ENCODE measurements around the gene HPSE2. TPM values are rescaled to one million over a fixed set of nuclear protein-coding genes. Genes with fewer than 3 reads are reported as not detected.

Gene HPSE2
- total RNA-seq, 2 experiments from 2014 or later, result not detected

DNA sequence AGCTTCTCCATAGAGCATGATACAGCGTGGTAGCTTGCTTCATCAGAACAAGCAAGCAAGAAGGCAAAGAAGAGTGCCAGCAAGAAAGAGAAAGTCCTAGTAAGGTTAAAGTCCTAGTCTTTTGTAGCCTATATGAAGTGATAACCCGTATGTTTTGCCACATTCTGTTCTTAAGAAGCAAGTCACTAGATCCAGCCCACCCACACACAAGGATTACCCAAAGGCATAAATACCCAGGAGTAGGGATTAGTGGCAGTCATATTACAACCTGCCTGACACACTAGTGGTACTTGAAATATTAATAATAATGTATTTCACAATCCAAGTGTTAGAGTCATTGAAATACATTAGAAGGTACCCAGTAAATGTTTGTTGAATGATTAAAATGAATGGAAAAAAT is 285.5 kb downstream of the HPSE2 start:
- no peaks in the 10 kb centered on the region for H3K4me1 ChIP-seq (ENCODE audit: insufficient read depth, low read length)
- no peak for ATAC-seq (ENCODE audit: poor library complexity)
- intact Hi-C loops (cut with DNase I, micrococcal nuclease), result loop anchor here in 1 of 2 experiments (10.0 kb wide), 1 partner anchor 45 kb away; no protein-coding TSS in a partner anchor
- Mint-ChIP-seq H3K9me3 (no peaks in the 10 kb centered on the region), H3K27ac (no peak overlapping the region), H3K4me3 (no peak overlapping the region), H3K27me3 (no peaks in the 10 kb centered on the region), H3K36me3 (ENCODE audit: low read depth) (no peaks in the 10 kb centered on the region), H3K4me1 (ENCODE audit: low read depth) (no peaks in the 10 kb centered on the region)
- H3K9me3 ChIP-seq (ENCODE audit: control insufficient read depth in 1 of 2, insufficient read depth in 1 of 2, low read length in 2 of 2), result no peaks in the 10 kb centered on the region
- no peak for DNase-seq
- no peaks in the 10 kb centered on the region for H3K27me3 ChIP-seq (ENCODE audit: control insufficient read depth in 1 of 2, insufficient read depth in 2 of 2, low read length in 2 of 2)
- ChIA-PET CTCF (no interaction called here), POLR2A (no interaction called here)
- H3K4me3 ChIP-seq (ENCODE audit: low read length), result no peak overlapping the region
- no peaks in the 10 kb centered on the region for H3K36me3 ChIP-seq (ENCODE audit: insufficient read depth, low read length)
- no peak overlapping the region for H3K27ac ChIP-seq (ENCODE audit: low read depth in 1 of 2, low read length in 2 of 2)
- TF ChIP-seq, protein P1, sequence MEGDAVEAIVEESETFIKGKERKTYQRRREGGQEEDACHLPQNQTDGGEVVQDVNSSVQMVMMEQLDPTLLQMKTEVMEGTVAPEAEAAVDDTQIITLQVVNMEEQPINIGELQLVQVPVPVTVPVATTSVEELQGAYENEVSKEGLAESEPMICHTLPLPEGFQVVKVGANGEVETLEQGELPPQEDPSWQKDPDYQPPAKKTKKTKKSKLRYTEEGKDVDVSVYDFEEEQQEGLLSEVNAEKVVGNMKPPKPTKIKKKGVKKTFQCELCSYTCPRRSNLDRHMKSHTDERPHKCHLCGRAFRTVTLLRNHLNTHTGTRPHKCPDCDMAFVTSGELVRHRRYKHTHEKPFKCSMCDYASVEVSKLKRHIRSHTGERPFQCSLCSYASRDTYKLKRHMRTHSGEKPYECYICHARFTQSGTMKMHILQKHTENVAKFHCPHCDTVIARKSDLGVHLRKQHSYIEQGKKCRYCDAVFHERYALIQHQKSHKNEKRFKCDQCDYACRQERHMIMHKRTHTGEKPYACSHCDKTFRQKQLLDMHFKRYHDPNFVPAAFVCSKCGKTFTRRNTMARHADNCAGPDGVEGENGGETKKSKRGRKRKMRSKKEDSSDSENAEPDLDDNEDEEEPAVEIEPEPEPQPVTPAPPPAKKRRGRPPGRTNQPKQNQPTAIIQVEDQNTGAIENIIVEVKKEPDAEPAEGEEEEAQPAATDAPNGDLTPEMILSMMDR (IDR thresholded peaks at IDR 0.05), result no peak

DNA sequence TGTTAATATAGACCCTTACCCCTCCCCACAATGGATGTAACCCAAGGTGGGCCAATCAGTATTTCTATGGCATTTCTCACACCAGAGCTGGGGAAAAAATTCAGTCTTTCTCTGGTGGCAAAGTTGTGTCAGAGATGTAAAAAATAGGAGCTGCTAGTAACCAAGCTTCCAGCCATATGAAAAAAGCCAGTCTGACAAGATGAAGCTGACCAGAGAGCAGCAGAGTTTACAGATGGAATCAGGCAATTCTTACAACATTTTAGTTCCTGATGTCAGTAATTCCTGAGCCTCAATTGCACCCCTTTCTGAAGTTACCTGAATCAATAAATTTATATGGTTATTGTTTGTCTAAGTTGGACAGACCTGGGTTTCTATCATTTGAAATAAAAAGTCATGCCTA is 286.3 kb downstream of the HPSE2 start:
- ATAC-seq (ENCODE audit: poor library complexity) (no peak), DNase-seq (no peak)
- POLR2A ChIA-PET, result no interaction called here
- no peaks in the 10 kb centered on the region for H3K27me3 Mint-ChIP-seq
- H3K27me3 ChIP-seq (ENCODE audit: control insufficient read depth in 1 of 2, insufficient read depth in 2 of 2, low read length in 2 of 2), result no peaks in the 10 kb centered on the region
- H3K4me3 Mint-ChIP-seq, result no peak overlapping the region
- intact Hi-C loops (cut with DNase I, micrococcal nuclease), result no loop called here
- no peaks in the 10 kb centered on the region for H3K9me3 ChIP-seq (ENCODE audit: control insufficient read depth in 1 of 2, insufficient read depth in 1 of 2, low read length in 2 of 2)
- no peaks in the 10 kb centered on the region for H3K4me1 ChIP-seq (ENCODE audit: insufficient read depth, low read length)
- no peaks in the 10 kb centered on the region for H3K4me1 Mint-ChIP-seq (ENCODE audit: low read depth)
- CTCF ChIA-PET, result no interaction called here
- no peaks in the 10 kb centered on the region for H3K36me3 ChIP-seq (ENCODE audit: insufficient read depth, low read length)
- TF ChIP-seq, protein P1 (IDR thresholded peaks at IDR 0.05), result no peak
- H3K9me3 Mint-ChIP-seq, result no peaks in the 10 kb centered on the region
- no peaks in the 10 kb centered on the region for H3K36me3 Mint-ChIP-seq (ENCODE audit: low read depth)
- H3K4me3 ChIP-seq (ENCODE audit: low read length), result no peak overlapping the region
- no peak overlapping the region for H3K27ac Mint-ChIP-seq
- no peak overlapping the region for H3K27ac ChIP-seq (ENCODE audit: low read depth in 1 of 2, low read length in 2 of 2)

DNA sequence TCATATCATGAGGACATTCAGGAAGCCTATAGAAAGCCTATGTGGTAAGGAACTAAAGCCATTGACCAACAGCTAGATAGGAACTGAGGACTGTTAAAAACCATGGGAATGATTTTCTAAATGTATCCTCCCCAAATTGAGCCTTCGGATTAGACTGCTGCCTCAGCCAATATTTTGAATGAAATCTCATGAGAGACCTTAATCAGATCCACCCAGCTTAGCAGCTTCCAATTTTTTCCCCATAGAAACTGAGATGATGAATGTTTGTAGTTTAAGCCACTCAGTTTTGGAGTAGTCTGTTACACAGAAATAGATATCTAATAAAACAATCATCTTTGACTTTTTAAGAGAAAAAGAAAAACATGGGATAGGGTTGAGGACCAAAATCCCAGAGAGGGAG is 292.0 kb downstream of the HPSE2 start:
- Mint-ChIP-seq H3K4me1 (ENCODE audit: low read depth) (no peaks in the 10 kb centered on the region), H3K9me3 (peaks cover 3% of the 10 kb centered on the region), H3K4me3 (no peak overlapping the region), H3K36me3 (ENCODE audit: low read depth) (no peaks in the 10 kb centered on the region), H3K27me3 (no peaks in the 10 kb centered on the region), H3K27ac (no peak overlapping the region)
- H3K27me3 ChIP-seq (ENCODE audit: control insufficient read depth in 1 of 2, insufficient read depth in 2 of 2, low read length in 2 of 2), result no peaks in the 10 kb centered on the region
- no peak overlapping the region for H3K4me3 ChIP-seq (ENCODE audit: low read length)
- TF ChIP-seq, protein P1 (IDR thresholded peaks at IDR 0.05), result no peak
- no peaks in the 10 kb centered on the region for H3K36me3 ChIP-seq (ENCODE audit: insufficient read depth, low read length)
- ATAC-seq (ENCODE audit: poor library complexity) (no peak), DNase-seq (no peak)
- CTCF ChIA-PET, result no interaction called here
- no peaks in the 10 kb centered on the region for H3K4me1 ChIP-seq (ENCODE audit: insufficient read depth, low read length)
- H3K27ac ChIP-seq (ENCODE audit: low read depth in 1 of 2, low read length in 2 of 2), result no peak overlapping the region
- POLR2A ChIA-PET, result no interaction called here
- intact Hi-C loops (cut with DNase I, micrococcal nuclease), result no loop called here
- H3K9me3 ChIP-seq (ENCODE audit: control insufficient read depth in 1 of 2, insufficient read depth in 1 of 2, low read length in 2 of 2), result no peaks in the 10 kb centered on the region

Measured in CD4-positive, alpha-beta T cell (primary cell).